ENCODE data around the gene SPTLC1. TPM values are rescaled to one million over a fixed set of nuclear protein-coding genes. Genes with fewer than 3 reads are reported as not detected.
"Not testable (repeated sequence)": the region's sequence is repeated elsewhere in the genome, so short reads cannot be mapped to it uniquely, and the experiment has no call there.

Gene SPTLC1
- total RNA-seq, 1 donor from 2014 or later, result 40.8 TPM

GRCh38 chr9:92003308-92004044 is 111.7 kb downstream of the SPTLC1 start:
- ChIA-PET POLR2A (no interaction called here), CTCF (no interaction called here)
- Mint-ChIP-seq H3K27ac (no peak overlapping the region), H3K4me3 (no peak overlapping the region), H3K4me1 (no peaks in the 10 kb centered on the region), H3K36me3 (ENCODE audit: low read depth) (no peaks in the 10 kb centered on the region), H3K9me3 (no peaks in the 10 kb centered on the region), H3K27me3 (no peaks in the 10 kb centered on the region)
- ATAC-seq (ENCODE audit: low read depth), result no peak
- DNase-seq, result no peak
- TF ChIP-seq, protein P1, sequence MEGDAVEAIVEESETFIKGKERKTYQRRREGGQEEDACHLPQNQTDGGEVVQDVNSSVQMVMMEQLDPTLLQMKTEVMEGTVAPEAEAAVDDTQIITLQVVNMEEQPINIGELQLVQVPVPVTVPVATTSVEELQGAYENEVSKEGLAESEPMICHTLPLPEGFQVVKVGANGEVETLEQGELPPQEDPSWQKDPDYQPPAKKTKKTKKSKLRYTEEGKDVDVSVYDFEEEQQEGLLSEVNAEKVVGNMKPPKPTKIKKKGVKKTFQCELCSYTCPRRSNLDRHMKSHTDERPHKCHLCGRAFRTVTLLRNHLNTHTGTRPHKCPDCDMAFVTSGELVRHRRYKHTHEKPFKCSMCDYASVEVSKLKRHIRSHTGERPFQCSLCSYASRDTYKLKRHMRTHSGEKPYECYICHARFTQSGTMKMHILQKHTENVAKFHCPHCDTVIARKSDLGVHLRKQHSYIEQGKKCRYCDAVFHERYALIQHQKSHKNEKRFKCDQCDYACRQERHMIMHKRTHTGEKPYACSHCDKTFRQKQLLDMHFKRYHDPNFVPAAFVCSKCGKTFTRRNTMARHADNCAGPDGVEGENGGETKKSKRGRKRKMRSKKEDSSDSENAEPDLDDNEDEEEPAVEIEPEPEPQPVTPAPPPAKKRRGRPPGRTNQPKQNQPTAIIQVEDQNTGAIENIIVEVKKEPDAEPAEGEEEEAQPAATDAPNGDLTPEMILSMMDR (IDR thresholded peaks at IDR 0.05), result no peak
- intact Hi-C loops (cut with micrococcal nuclease), result no loop called here

- POLR2A ChIA-PET, result interaction anchor here (0.6 kb wide), 1 partner anchor 437 kb away, joined by 3 read pairs; no protein-coding TSS in a partner anchor
- intact Hi-C loops (cut with micrococcal nuclease); CTCF ChIA-PET; H3K4me3 Mint-ChIP-seq; ATAC-seq (ENCODE audit: low read depth); H3K27ac Mint-ChIP-seq; DNase-seq; H3K9me3 Mint-ChIP-seq; H3K36me3 Mint-ChIP-seq (ENCODE audit: low read depth); H3K4me1 Mint-ChIP-seq; H3K27me3 Mint-ChIP-seq: not testable (repeated sequence)
Measured at GRCh38 chr9:92001948-92002347, 113.3 kb downstream of the SPTLC1 start.

DNA sequence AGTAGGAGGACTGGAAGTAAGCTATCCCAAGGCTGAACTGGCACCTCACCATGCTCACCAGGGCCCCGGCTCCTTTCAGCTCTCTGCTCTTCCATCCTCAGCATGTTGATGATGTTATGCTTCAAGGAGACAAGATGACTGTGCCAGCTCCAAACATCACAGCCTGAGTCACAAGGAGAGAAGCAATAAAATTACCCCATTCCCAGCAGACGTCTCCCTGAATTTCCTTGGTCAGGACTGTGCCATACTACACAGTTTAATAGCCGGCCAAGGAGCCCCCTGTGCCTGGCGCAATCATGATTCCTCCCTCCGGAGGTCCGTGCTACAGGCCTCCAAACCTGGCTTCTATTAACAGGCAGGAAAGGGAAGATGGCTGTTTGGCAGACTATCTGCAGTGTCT is 114.0 kb downstream of the SPTLC1 start:
- Mint-ChIP-seq H3K9me3 (no peaks in the 10 kb centered on the region), H3K4me3 (no peak overlapping the region), H3K36me3 (ENCODE audit: low read depth) (no peaks in the 10 kb centered on the region), H3K4me1 (no peaks in the 10 kb centered on the region), H3K27me3 (peaks cover 4% of the 10 kb centered on the region), H3K27ac (no peak overlapping the region)
- TF ChIP-seq, protein P1 (IDR thresholded peaks at IDR 0.05), result no peak
- ChIA-PET POLR2A (no interaction called here), CTCF (no interaction called here)
- no peak for ATAC-seq (ENCODE audit: low read depth)
- no peak for DNase-seq
- intact Hi-C loops (cut with micrococcal nuclease), result no loop called here

DNA sequence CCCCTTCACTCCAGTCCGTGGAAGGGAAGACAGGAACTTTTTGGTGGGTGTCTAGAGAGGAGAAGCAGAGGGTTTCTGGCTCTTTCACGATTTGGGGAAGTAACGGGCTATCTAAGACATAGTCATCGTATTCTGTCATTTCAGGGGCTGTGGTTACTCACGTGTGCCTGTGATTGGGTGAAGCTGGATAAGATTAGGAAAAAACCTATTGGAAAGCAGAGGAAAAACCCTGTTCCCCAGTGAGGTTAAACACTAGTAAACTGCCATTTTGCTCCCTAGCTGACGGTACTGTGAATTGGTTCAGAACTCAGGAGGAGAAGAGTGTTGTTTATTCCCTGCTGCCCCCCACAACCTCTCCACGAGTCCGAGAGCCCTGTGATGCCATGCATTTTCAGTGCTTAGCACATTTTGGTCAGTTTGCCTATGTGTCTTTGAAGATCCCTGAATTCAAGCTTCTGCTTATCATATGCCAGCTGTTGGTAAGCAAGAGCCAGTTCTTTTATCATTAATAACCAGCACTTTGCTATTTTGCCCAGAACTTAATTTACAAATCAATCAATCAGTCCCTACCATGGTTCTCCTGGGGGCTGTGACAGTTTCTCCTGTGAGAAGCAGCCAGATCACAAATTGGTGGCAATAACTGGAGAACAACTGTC is 120.1 kb downstream of the SPTLC1 start:
- TF ChIP-seq, protein P1 (IDR thresholded peaks at IDR 0.05), result no peak
- Mint-ChIP-seq H3K4me3 (no peak overlapping the region), H3K9me3 (no peaks in the 10 kb centered on the region), H3K27me3 (peaks cover 15% of the 10 kb centered on the region), H3K4me1 (no peaks in the 10 kb centered on the region), H3K27ac (no peak overlapping the region), H3K36me3 (ENCODE audit: low read depth) (no peaks in the 10 kb centered on the region)
- CTCF ChIA-PET, result no interaction called here
- POLR2A ChIA-PET, result no interaction called here
- intact Hi-C loops (cut with micrococcal nuclease), result no loop called here
- DNase-seq (no peak), ATAC-seq (ENCODE audit: low read depth) (no peak)

DNA sequence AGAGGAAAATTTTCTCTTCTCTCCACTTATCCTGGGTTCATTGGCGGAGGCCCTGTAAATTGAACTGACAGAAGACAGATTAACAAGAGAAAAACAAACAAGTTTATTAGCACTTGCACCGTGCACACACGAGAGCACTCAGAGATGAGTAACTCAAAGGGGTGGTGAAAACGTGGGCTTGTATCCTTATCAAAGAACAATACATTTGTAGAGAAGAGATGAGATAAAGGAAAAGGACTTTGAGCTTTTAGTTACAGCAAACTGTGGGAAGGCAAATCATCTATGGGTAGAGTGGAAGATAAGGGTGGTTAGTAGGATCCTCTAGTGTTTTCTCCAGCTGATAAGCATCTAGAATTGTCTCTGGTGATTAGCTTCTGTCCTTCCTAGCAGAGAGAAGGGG is 120.8 kb downstream of the SPTLC1 start:
- ChIA-PET POLR2A (no interaction called here), CTCF (no interaction called here)
- H3K4me1 Mint-ChIP-seq, result no peaks in the 10 kb centered on the region
- H3K27me3 Mint-ChIP-seq, result peaks cover 17% of the 10 kb centered on the region
- no peaks in the 10 kb centered on the region for H3K36me3 Mint-ChIP-seq (ENCODE audit: low read depth)
- DNase-seq (no peak), ATAC-seq (ENCODE audit: low read depth) (no peak)
- TF ChIP-seq, protein P1 (IDR thresholded peaks at IDR 0.05), result no peak
- no peak overlapping the region for H3K4me3 Mint-ChIP-seq
- H3K27ac Mint-ChIP-seq, result no peak overlapping the region
- H3K9me3 Mint-ChIP-seq, result no peaks in the 10 kb centered on the region
- intact Hi-C loops (cut with micrococcal nuclease), result no loop called here
